Neural progenitor cell (in vitro differentiated cells): Measurements from ENCODE around the gene SNAI3. TPM values are rescaled to one million over a fixed set of nuclear protein-coding genes. Genes with fewer than 3 reads are reported as not detected.

Experiments
- DNase-seq: peaks from one replicate; pipeline ENCODE4 v3.0.0-alpha.2; 2016; ENCODE audit warnings: low spot score
- H2AFZ ChIP-seq: fragments of 200-600 bp; sonication (generic); replicated peaks from 2 replicates; pipeline ENCODE4 v1.6.1; 2016; ENCODE audit warnings: antibody characterized with exemption
- H3F3A ChIP-seq: fragments of 200-600 bp; sonication (generic); 2 replicates; pipeline ENCODE4 v1.6.1; 2016; ENCODE audit warnings: antibody characterized with exemption, low read depth
- H3K27ac ChIP-seq: fragments of 200-600 bp; sonication (generic); 2 replicates; pipeline ENCODE4 v1.5.1; 2016; ENCODE audit warnings: mild to moderate bottlenecking
- H3K27me3 ChIP-seq: fragments of 200-600 bp; sonication (generic); 2 replicates; pipeline ENCODE4 v1.6.1; 2016; ENCODE audit warnings: mild to moderate bottlenecking, moderate library complexity
- H3K36me3 ChIP-seq: fragments of 200-600 bp; sonication (generic); 2 replicates; pipeline ENCODE4 v1.5.1; 2016
- H3K4me1 ChIP-seq: fragments of 200-600 bp; sonication (generic); 2 replicates; pipeline ENCODE4 v1.6.1; 2016; ENCODE audit warnings: mixed run types
- H3K4me2 ChIP-seq: fragments of 200-600 bp; sonication (generic); 2 replicates; pipeline ENCODE4 v1.6.1; 2016
- H3K4me3 ChIP-seq: fragments of 200-600 bp; sonication (generic); 2 replicates; pipeline ENCODE4 v1.5.1; 2016
- H3K79me2 ChIP-seq: fragments of 200-600 bp; sonication (generic); 2 replicates; pipeline ENCODE4 v1.6.1; 2016; ENCODE audit warnings: low read depth
- H3K9ac ChIP-seq: fragments of 200-600 bp; sonication (generic); 2 replicates; pipeline ENCODE4 v1.6.1; 2016
- H3K9me3 ChIP-seq: fragments of 200-600 bp; sonication (generic); 2 replicates; pipeline ENCODE4 v1.5.1; 2016; ENCODE audit warnings: low read depth
- H4K20me1 ChIP-seq: fragments of 200-600 bp; sonication (generic); 2 replicates; pipeline ENCODE4 v1.6.1; 2016; ENCODE audit warnings: low read depth
- H3K27ac Mint-ChIP-seq: 3 replicates; pipeline ENCODE4 v1.8.0; 2021; ENCODE audit warnings: mixed read lengths
- H3K27me3 Mint-ChIP-seq: 2 replicates; pipeline ENCODE4 v1.8.0; 2022; ENCODE audit warnings: low read depth, mild to moderate bottlenecking, inconsistent platforms, moderate library complexity, mixed read lengths; ENCODE audit not compliant: insufficient read depth
- H3K36me3 Mint-ChIP-seq: 3 replicates; pipeline ENCODE4 v1.8.0; 2021; ENCODE audit warnings: mixed read lengths
- H3K4me1 Mint-ChIP-seq: 3 replicates; pipeline ENCODE4 v1.8.0; 2021; ENCODE audit warnings: mixed read lengths
- H3K4me3 Mint-ChIP-seq: 3 replicates; pipeline ENCODE4 v1.8.0; 2021; ENCODE audit warnings: mild to moderate bottlenecking, moderate library complexity, mixed read lengths
- H3K9me3 Mint-ChIP-seq: 3 replicates; pipeline ENCODE4 v1.8.0; 2020; ENCODE audit warnings: mixed read lengths
- CTCF ChIP-seq: fragments of 200-600 bp; sonication (generic); IDR thresholded peaks from 2 replicates; pipeline ENCODE4 v1.5.1; 2017; ENCODE audit warnings: antibody characterized with exemption, mild to moderate bottlenecking
- EZH2 ChIP-seq: fragments of 200-600 bp; sonication (generic); IDR thresholded peaks from 2 replicates; pipeline ENCODE4 v1.6.1; 2017; ENCODE audit warnings: antibody characterized with exemption, mild to moderate bottlenecking, moderate library complexity
- EZH2phosphoT487 ChIP-seq: fragments of 200-600 bp; sonication (generic); IDR thresholded peaks from 2 replicates; pipeline ENCODE4 v1.6.1; 2017; ENCODE audit warnings: antibody characterized with exemption
- total RNA-seq: library from RNA; depleted of rRNA; stranded (reverse); fragments of >200 nt; gene quantifications from 2 replicates; pipeline ENCODE4 v1.2.3, GENCODE V29; 2015; ENCODE audit warnings: low replicate concordance

SNAI3 gene
- total RNA-seq, 1 donor from 2014 or later, result not detected

GRCh38 chr16:88645455-88645854 lies 40.9 kb downstream of the SNAI3 start:
- no peaks in the 10 kb centered on the region for H3K36me3 Mint-ChIP-seq
- H3F3A ChIP-seq, result no peaks in the 10 kb centered on the region
- H3K79me2 ChIP-seq, result peaks cover 7% of the 10 kb centered on the region
- H3K4me3 Mint-ChIP-seq, result no peak overlapping the region
- peaks cover 9% of the 10 kb centered on the region for H4K20me1 ChIP-seq
- H3K4me3 ChIP-seq, result no peak overlapping the region
- H3K9me3 ChIP-seq, result no peaks in the 10 kb centered on the region
- no peaks in the 10 kb centered on the region for H3K9me3 Mint-ChIP-seq
- no peak overlapping the region for H3K9ac ChIP-seq
- no peak for TF ChIP-seq EZH2
- no peak for TF ChIP-seq CTCF
- TF ChIP-seq EZH2phosphoT487, result no peak
- H3K4me1 Mint-ChIP-seq, result peaks cover 27% of the 10 kb centered on the region
- peak overlapping the region; percentile 70 for H3K27ac Mint-ChIP-seq
- H3K36me3 ChIP-seq, result no peaks in the 10 kb centered on the region
- H2AFZ ChIP-seq, result no peak overlapping the region
- H3K4me2 ChIP-seq, result no peak overlapping the region
- peaks cover 11% of the 10 kb centered on the region for H3K27me3 Mint-ChIP-seq
- H3K27ac ChIP-seq, result no peak overlapping the region
- H3K27me3 ChIP-seq, result peaks cover 3% of the 10 kb centered on the region
- DNase-seq, result no peak
- H3K4me1 ChIP-seq, result peaks cover 5% of the 10 kb centered on the region

GRCh38 chr16:88643644-88643932 lies 42.7 kb downstream of the SNAI3 start:
- H3F3A ChIP-seq, result no peaks in the 10 kb centered on the region
- no peak overlapping the region for H3K27ac ChIP-seq
- no peak overlapping the region for H3K4me3 Mint-ChIP-seq
- no peaks in the 10 kb centered on the region for H3K4me1 ChIP-seq
- peaks cover 2% of the 10 kb centered on the region for H4K20me1 ChIP-seq
- DNase-seq, result no peak
- H3K27me3 Mint-ChIP-seq, result peaks cover 9% of the 10 kb centered on the region
- H3K4me1 Mint-ChIP-seq, result peaks cover 18% of the 10 kb centered on the region
- H3K27ac Mint-ChIP-seq, result no peak overlapping the region
- H3K4me3 ChIP-seq, result no peak overlapping the region
- H3K9ac ChIP-seq, result no peak overlapping the region
- H3K4me2 ChIP-seq, result no peak overlapping the region
- H3K36me3 ChIP-seq, result no peaks in the 10 kb centered on the region
- no peaks in the 10 kb centered on the region for H3K36me3 Mint-ChIP-seq
- no peak overlapping the region for H2AFZ ChIP-seq
- H3K27me3 ChIP-seq, result peaks cover 21% of the 10 kb centered on the region
- H3K9me3 Mint-ChIP-seq, result no peaks in the 10 kb centered on the region
- no peaks in the 10 kb centered on the region for H3K9me3 ChIP-seq
- TF ChIP-seq EZH2, result no peak
- TF ChIP-seq CTCF, result no peak
- TF ChIP-seq EZH2phosphoT487, result no peak
- H3K79me2 ChIP-seq, result no peaks in the 10 kb centered on the region

- H3K9me3 Mint-ChIP-seq, result no peaks in the 10 kb centered on the region
- H3F3A ChIP-seq, result no peaks in the 10 kb centered on the region
- TF ChIP-seq EZH2phosphoT487 (no peak), EZH2 (no peak), CTCF (no peak)
These were observed 43.2 kb downstream of the SNAI3 start for GRCh38 chr16:88642881-88643643.

More at GRCh38 chr16:88642881-88643643, 43.2 kb downstream of the SNAI3 start:
- Mint-ChIP-seq H3K4me3 (no peak overlapping the region), H3K27ac (no peak overlapping the region), H3K4me1 (peaks cover 18% of the 10 kb centered on the region), H3K36me3 (no peaks in the 10 kb centered on the region), H3K27me3 (peaks cover 9% of the 10 kb centered on the region)
- DNase-seq, result no peak
- Histone ChIP-seq H4K20me1 (no peaks in the 10 kb centered on the region), H3K79me2 (no peaks in the 10 kb centered on the region), H2AFZ (no peak overlapping the region), H3K27ac (no peak overlapping the region), H3K9me3 (no peaks in the 10 kb centered on the region), H3K36me3 (no peaks in the 10 kb centered on the region), H3K27me3 (peaks cover 27% of the 10 kb centered on the region), H3K4me3 (no peak overlapping the region), H3K4me2 (no peak overlapping the region), H3K4me1 (no peaks in the 10 kb centered on the region), H3K9ac (no peak overlapping the region)
